KOPT-K1 (cell line): Measurements from ENCODE around the gene LILRA2.
"Not testable (repeated sequence)": the region's sequence is repeated elsewhere in the genome, so short reads cannot be mapped to it uniquely, and the experiment has no call there.

Source experiments
- H3K27ac ChIP-seq: fragments of 200-600 bp; sonication (generic); 2 replicates; pipeline ENCODE4 v1.5.1; 2016; ENCODE audit warnings: antibody characterized with exemption, mild to moderate bottlenecking, low read depth, low read length; ENCODE audit not compliant: poor library complexity, severe bottlenecking
- H3K36me3 ChIP-seq: fragments of 200-600 bp; sonication (generic); 2 replicates; pipeline ENCODE4 v1.5.1; 2017; ENCODE audit warnings: antibody characterized with exemption, mild to moderate bottlenecking, low read length, moderate library complexity; ENCODE audit not compliant: insufficient read depth
- H3K9me3 ChIP-seq: fragments of 200-600 bp; sonication (generic); 2 replicates; pipeline ENCODE4 v1.5.1; 2017; ENCODE audit warnings: antibody characterized with exemption, low read length, mild to moderate bottlenecking; ENCODE audit not compliant: insufficient read depth, poor library complexity, severe bottlenecking

The LILRA2 gene

GRCh38 chr19:54616057-54616456 lies 42.5 kb downstream of the LILRA2 start:
- H3K36me3 ChIP-seq: no peaks in the 10 kb centered on the region
- no peak overlapping the region for H3K27ac ChIP-seq
- peaks cover 13% of the 10 kb centered on the region for H3K9me3 ChIP-seq

GRCh38 chr19:54616821-54617560 lies 43.4 kb downstream of the LILRA2 start:
- Histone ChIP-seq H3K9me3 (peaks cover 13% of the 10 kb centered on the region), H3K36me3 (no peaks in the 10 kb centered on the region), H3K27ac (no peak overlapping the region)

- Histone ChIP-seq H3K27ac (no peak overlapping the region), H3K36me3 (no peaks in the 10 kb centered on the region), H3K9me3 (peaks cover 13% of the 10 kb centered on the region)
Observed at GRCh38 chr19:54620464-54620863, 46.9 kb downstream of the LILRA2 start.

GRCh38 chr19:54622431-54622830 lies 48.8 kb downstream of the LILRA2 start:
- H3K36me3 ChIP-seq: no peaks in the 10 kb centered on the region
- H3K9me3 ChIP-seq: peaks cover 4% of the 10 kb centered on the region
- no peak overlapping the region for H3K27ac ChIP-seq

GRCh38 chr19:54624234-54624633 lies 50.6 kb downstream of the LILRA2 start:
- not testable (repeated sequence) for H3K36me3 ChIP-seq, H3K27ac ChIP-seq, H3K9me3 ChIP-seq

- not testable (repeated sequence) for H3K36me3 ChIP-seq, H3K9me3 ChIP-seq, H3K27ac ChIP-seq
Observed at GRCh38 chr19:54624934-54625730, 51.5 kb downstream of the LILRA2 start.

GRCh38 chr19:54626757-54627156 lies 53.2 kb downstream of the LILRA2 start:
- Histone ChIP-seq H3K27ac (no peak overlapping the region), H3K9me3 (no peaks in the 10 kb centered on the region), H3K36me3 (no peaks in the 10 kb centered on the region)

GRCh38 chr19:54627912-54628311 lies 54.3 kb downstream of the LILRA2 start:
- not testable (repeated sequence) for H3K36me3 ChIP-seq, H3K27ac ChIP-seq, H3K9me3 ChIP-seq

GRCh38 chr19:54630262-54630661 lies 56.7 kb downstream of the LILRA2 start, which contains the start of gene LILRB1:
Gene LILRB1 (plus strand): TSS chr19:54630484. CDS start chr19:54631074, 590 bp downstream.
- not testable (repeated sequence) for H3K27ac ChIP-seq, H3K9me3 ChIP-seq, H3K36me3 ChIP-seq

GRCh38 chr19:54630782-54631181 lies 57.2 kb downstream of the LILRA2 start:
- Histone ChIP-seq H3K36me3 (no peaks in the 10 kb centered on the region), H3K27ac (no peak overlapping the region), H3K9me3 (no peaks in the 10 kb centered on the region)

GRCh38 chr19:54631489-54632337 lies 58.1 kb downstream of the LILRA2 start:
- H3K27ac ChIP-seq, H3K36me3 ChIP-seq, H3K9me3 ChIP-seq: not testable (repeated sequence)

GRCh38 chr19:54632517-54632916 lies 58.9 kb downstream of the LILRA2 start:
- H3K9me3 ChIP-seq, H3K36me3 ChIP-seq, H3K27ac ChIP-seq: not testable (repeated sequence)

GRCh38 chr19:54633401-54633800 lies 59.8 kb downstream of the LILRA2 start:
- no peaks in the 10 kb centered on the region for H3K9me3 ChIP-seq
- no peaks in the 10 kb centered on the region for H3K36me3 ChIP-seq
- H3K27ac ChIP-seq: no peak overlapping the region

GRCh38 chr19:54636081-54636480 lies 62.5 kb downstream of the LILRA2 start:
- not testable (repeated sequence) for H3K36me3 ChIP-seq, H3K27ac ChIP-seq, H3K9me3 ChIP-seq

- Histone ChIP-seq H3K27ac (no peak overlapping the region), H3K9me3 (no peaks in the 10 kb centered on the region), H3K36me3 (no peaks in the 10 kb centered on the region)
Observed at GRCh38 chr19:54638683-54639082, 65.1 kb downstream of the LILRA2 start.
